GM18873 (cell line): ENCODE results near the gene OR6X1.
"Not testable (repeated sequence)": the region's sequence is repeated elsewhere in the genome, so short reads cannot be mapped to it uniquely, and the experiment has no call there.

ENCODE experiments used
- ATAC-seq: cut with Tn5 transposase; IDR thresholded peaks from one replicate; pipeline ENCODE4 v1.9.1; 2021; ENCODE audit warnings: mild to moderate bottlenecking, moderate library complexity, moderate number of reproducible peaks; ENCODE audit not compliant: unreplicated experiment, low FRiP score

OR6X1 gene

DNA sequence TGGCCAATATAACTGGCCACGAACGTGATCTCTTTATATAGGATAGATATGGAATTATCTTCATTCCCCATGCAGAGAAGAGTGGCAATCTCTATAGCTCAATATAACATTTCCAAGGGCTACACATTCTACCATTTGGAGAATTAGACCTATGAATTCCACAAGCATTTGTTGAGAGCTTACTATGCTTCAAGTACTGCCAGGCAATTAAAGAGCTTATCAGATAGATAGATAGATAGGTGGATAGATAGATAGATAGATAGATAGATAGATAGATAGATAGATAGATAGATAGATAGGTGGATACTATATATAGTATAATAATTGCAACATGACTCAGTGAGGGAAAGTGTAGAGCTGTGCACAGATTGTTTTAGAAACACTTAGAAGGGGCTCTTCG, 1.5 kb upstream of the OR6X1 start:
- no peak for ATAC-seq

DNA sequence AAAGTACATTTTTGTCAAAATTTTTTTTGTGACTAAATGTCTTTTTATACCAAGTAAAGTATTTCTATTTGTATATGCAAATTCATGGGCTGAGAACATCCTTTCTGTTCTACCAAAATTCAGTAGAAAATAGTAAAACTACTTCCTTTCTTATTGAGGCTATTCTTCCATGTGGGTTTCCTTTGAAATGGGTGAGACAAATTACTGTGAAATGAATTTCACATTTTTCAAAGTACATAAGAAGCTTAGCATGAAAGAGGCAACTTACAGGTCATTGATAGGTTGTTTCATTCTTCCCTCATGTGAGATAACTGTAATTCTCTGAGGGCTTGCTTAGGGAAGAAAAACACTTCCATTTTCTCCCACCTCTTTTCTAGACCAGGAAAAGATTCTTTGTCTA, 1.0 kb upstream of the OR6X1 start:
- ATAC-seq, result no peak

DNA sequence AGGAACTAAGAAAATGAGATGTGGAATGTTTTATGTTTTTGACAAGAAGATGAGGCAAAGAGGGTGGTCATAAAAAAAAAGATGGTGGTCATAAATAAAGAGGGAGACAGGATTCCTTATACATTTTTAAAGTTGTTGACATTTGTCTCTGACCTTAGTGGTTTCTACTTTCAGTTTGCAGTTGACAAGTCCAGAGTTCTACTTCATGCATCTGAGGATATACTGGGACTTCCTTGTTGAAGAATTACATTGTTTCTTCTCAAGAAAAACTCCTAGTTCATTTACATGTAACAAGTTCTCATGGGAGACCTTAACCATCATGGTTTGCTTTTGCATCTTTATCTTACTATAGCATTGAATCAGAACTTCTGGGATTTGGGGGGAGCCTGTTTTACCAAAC, 1.2 kb downstream of the OR6X1 start:
- ATAC-seq, result no peak

DNA sequence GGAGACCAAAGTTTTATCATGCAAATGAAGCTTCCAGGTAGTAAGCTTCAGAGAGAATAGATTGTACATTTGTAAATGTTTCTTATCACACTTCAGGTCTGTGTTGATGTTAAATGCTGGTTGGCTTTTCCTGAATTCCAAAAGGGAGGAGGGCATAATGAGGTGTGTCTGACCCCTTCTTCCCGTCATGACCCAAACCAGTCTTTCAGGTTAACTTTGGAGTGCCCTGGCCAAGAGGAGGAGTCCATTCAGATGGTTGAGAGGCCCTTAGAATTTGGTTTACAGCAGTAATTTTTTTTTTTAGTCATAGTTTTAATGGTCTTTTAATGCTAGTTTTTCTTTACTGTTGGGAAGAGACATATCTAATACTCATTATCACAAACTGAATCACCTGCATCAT, 2.5 kb downstream of the OR6X1 start:
- ATAC-seq, result no peak

DNA sequence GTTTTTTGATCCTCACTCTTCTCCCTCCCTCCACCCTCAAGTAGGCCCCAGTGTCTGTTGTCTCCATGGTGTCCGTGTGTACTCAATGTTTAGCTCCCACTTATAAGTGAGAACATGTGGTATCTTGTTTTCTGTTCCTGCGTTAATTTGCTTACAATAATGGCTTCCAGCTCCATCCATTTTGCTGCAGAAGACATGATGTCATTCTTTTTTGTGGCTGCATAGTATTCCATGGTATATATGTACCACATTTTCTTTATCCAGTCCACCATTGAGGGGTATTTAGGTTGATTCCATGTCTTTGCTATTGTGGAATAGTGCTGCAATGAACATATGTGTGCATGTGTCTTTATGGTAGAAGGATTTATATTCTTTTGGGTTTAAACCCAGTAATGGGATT, 6.0 kb downstream of the OR6X1 start:
- not testable (repeated sequence) for ATAC-seq

- no peak for ATAC-seq
Measured at GRCh38 chr11:123745764-123746451, 8.4 kb downstream of the OR6X1 start.

GRCh38 chr11:123742724-123743120, 11.6 kb downstream of the OR6X1 start:
- no peak for ATAC-seq

GRCh38 chr11:123742031-123742723, 12.1 kb downstream of the OR6X1 start:
- no peak for ATAC-seq

DNA sequence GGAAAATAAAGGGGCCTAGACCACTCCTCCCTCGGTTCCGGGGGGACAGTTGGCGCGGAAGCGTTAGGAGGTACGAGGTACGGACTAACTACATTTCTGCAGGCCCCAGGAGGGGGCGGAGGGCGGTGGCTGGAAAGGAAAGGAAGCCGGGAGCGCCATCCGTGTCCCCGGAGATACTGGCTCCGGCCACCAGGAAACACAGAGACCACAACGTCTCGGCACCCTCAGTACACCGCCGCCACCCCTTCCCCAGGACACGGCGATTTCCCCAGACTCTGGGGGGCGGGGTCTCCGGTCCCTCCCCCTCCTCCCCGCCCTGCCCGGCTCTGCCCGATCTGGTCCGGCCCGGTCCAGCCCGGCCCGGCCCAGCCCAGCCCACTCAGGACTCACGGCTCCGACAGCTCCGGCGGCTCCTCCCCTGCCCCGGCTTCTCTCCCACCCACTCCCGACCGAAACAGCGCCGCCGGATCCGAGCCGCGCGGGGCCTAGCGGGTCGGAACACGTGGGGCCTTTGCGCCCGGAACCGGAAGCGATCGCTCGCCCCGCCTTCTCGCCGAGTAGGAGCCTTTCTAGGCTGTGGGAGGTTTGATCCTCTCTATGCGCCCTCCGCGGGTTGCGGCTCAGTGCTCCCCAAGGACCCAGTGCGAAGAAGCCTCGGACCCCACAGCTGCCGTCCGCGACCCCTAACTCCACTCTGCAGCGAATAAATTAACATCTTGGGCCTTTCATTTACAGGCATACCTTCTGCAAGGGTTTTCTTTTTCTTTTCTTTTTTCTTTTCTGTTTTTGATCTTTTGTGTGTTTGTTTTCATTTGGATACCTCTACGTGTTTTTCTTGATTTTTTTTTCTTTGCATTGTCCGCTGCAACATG, 12.9 kb downstream of the OR6X1 start, which contains the start of gene ZNF202:
Gene ZNF202, minus strand, starts transcription at position 502 of the 872 bp plus-strand sequence. CDS start 10,772 bp downstream, outside the sequence.
- ATAC-seq, result peak; percentile 99

- no peak for ATAC-seq
Measured at GRCh38 chr11:123740787-123741158, 13.5 kb downstream of the OR6X1 start.

DNA sequence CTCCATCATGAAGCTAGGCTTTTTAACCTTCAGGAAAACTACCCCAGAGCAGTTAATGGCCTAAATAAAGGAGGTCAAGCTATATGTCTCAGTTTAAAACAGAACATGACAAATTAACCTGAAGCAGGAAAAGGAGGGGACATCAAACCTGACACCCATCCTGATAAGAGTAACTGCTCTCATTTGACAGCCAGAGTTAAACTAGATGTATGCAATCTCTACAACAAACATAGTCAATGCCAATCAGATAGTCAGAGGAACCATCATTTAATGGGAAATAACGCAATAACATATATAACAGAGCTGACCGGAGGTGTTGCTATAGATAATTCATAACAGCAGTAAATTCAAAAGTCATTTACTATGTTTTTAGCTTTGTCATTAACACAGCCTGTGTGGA, 15.9 kb downstream of the OR6X1 start:
- no peak for ATAC-seq

DNA sequence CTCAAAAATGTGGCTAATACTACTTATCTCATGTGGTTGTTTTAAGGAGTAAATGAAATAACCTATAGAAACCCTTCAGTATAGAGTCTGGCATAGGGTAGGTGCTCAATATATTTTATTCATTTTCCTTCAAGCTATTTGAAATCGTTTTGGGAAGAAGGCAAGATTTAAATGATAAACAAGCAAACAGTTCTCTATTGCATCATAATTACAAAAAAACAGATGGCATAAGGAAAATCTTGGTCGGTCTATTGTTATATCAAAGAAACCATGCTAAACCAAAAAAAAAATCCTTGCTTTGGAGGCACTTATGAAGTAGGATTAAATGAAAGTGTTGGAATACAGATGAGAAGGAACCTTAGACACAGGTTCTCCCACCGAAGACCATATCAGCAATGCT, 17.5 kb downstream of the OR6X1 start:
- ATAC-seq, result no peak

GRCh38 chr11:123729602-123730001, 24.7 kb downstream of the OR6X1 start:
- no peak for ATAC-seq

DNA sequence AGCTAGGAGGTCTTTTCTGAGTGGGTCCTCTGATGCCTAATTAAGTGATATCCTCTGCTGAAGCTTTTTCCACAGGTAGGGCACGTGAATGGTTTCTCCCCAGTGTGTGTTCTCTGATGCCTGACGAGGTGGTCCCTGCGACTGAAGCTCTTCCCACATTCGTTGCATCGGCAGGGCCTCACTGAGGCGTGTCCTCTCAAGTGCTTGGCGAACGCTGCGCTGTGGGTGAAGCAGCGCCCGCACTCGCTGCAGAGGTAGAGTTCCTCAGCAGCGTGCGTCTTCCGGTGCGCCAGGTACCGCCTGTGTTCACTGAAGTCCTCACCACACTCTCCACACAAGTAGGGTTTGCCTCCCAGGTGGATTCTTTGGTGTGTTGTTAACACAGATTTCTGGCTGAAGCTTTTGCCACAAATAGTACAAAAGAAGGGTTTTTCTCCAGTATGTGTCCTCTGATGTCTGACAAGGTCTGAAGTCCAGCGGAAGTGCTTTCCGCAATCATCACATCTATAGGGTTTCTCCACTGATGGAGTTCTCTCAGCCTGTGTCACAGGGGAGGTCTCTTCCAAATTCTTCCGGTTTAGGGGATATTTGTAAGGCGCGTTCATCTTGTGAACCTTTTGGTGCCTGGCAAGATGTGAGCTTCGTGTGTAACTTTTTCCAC, 28.2 kb downstream of the OR6X1 start:
- ATAC-seq, result no peak

DNA sequence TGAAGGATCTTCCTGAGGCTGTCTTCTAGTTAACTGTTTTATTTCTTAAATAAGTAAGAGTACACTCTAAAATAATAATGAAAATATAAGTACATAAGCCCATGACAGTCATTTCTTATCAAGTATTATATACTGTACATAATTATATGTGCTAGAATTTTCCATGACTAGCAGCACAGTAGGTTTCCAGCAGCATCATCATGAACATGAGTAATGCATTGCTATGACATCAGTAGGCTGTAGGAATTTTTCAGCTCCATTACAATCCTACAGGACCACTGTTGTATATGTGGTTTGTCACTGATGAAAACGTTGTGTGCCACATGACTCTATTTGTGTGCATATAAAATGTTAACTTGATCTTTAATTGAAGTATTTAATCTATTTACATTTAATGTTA, 34.9 kb downstream of the OR6X1 start:
- no peak for ATAC-seq

GRCh38 chr11:123718469-123718868, 35.8 kb downstream of the OR6X1 start:
- no peak for ATAC-seq

DNA sequence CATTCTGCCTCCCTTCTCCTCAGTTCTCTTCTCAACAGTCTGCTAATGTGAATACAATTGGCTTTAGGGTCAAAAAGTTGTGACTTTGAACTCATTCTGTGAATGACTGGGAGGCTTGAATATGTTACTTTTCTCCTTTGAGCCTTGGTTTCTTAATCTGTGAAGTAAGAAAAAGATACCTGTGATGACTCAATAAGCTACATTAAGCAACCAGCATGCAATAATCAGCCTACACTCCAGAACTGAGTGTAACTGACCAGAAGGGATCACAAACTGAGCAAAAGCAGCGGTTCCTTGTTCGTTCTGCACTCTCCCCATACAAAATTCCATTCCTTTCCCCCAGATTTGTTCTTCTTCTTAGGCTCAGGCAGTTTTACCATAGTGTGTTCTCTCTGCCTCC, 36.3 kb downstream of the OR6X1 start:
- no peak for ATAC-seq

GRCh38 chr11:123712627-123713026, 41.7 kb downstream of the OR6X1 start:
- ATAC-seq, result not testable (repeated sequence)

DNA sequence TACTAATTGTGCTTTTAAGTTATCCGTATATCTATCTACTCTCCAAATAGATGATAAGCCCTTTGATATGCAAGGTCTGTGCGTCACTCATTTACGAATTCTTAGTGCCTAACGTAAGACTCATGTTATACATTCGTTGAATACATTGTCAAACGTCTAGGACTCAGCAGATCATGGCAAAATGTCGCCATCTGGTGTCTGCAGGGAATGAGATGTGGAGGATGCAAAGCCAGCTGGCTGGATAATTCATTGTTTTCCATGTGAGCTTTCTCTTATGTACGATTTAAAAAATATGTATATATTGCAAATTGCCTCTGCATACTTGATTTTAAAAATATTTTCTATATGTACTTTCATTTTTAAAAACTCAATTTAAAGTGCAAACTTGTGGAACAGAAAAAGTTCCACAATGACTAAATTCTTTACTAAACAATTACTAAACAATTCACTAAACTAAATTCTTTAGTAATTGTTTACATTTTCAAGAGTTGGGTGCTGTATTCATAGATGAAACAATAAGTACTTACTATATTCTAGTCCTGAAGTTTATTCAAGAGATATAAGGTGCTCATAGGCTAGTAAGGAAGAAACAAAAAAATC, 46.6 kb downstream of the OR6X1 start:
- ATAC-seq, result no peak

DNA sequence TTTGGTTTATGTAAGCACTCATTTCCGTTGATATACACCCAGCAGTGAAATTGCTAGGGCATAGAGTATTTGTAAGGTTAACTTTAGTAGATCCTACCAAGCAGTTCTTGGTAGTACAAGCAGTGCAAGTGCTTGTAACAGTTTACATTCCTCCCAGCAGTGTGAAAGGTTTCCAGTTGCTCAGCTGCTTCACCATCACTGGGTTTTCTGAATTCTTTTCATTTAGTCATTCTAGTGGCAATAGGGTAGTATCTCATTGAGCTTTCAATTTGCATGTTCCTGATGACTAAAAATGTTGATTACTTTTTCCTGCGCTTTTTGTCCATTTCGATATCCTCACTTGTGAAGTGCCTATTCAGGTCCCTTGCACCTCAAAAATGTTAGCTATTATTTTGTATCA, 47.1 kb downstream of the OR6X1 start:
- no peak for ATAC-seq
